GM23338 (cell line): ENCODE measurements around the gene DPYSL3. TPM values are rescaled to one million over a fixed set of nuclear protein-coding genes. Genes with fewer than 3 reads are reported as not detected.
A peak's percentile ranks its signal among the peaks of the same experiment; 100 is the strongest.

ENCODE experiments used
- ATAC-seq: fragments of 200-7000 bp; cut with Tn5 transposase; 3 replicates; pipeline ENCODE4 v1.9.1; 2020
- DNase-seq: peaks from one replicate; pipeline ENCODE4 v3.0.0-alpha.2; 2015; ENCODE audit warnings: low spot score
- H2AFZ ChIP-seq: fragments of 200-600 bp; sonication (generic); 2 replicates; pipeline ENCODE4 v1.8.0; 2016; ENCODE audit warnings: antibody characterized with exemption, mild to moderate bottlenecking, moderate library complexity
- H3F3A ChIP-seq: fragments of 200-600 bp; sonication (generic); replicated peaks from 2 replicates; pipeline ENCODE4 v1.8.0; 2017; ENCODE audit warnings: antibody characterized with exemption, mixed run types, low read depth
- H3K27ac ChIP-seq: fragments of 200-600 bp; sonication (generic); 2 replicates; pipeline ENCODE4 v1.6.1; 2016; ENCODE audit warnings: low read depth
- H3K27me3 ChIP-seq: fragments of 200-600 bp; sonication (generic); 2 replicates; pipeline ENCODE4 v1.8.0; 2016; ENCODE audit warnings: mild to moderate bottlenecking, mixed run types, moderate library complexity; ENCODE audit not compliant: insufficient read depth
- H3K36me3 ChIP-seq: fragments of 200-600 bp; sonication (generic); 2 replicates; pipeline ENCODE4 v1.8.0; 2016; ENCODE audit warnings: mild to moderate bottlenecking; ENCODE audit not compliant: insufficient read depth
- H3K4me1 ChIP-seq: fragments of 200-600 bp; sonication (generic); 2 replicates; pipeline ENCODE4 v1.8.0; 2016; ENCODE audit warnings: mild to moderate bottlenecking, moderate library complexity; ENCODE audit not compliant: insufficient read depth
- H3K4me2 ChIP-seq: fragments of 200-600 bp; sonication (generic); 2 replicates; pipeline ENCODE4 v1.7.1; 2017; ENCODE audit warnings: mixed run types
- H3K4me3 ChIP-seq: fragments of 200-600 bp; sonication (generic); 2 replicates; pipeline ENCODE4 v1.6.1; 2016; ENCODE audit warnings: mixed run types
- H3K79me2 ChIP-seq: fragments of 200-600 bp; sonication (generic); replicated peaks from 2 replicates; pipeline ENCODE4 v1.8.0; 2017; ENCODE audit warnings: mild to moderate bottlenecking; ENCODE audit not compliant: insufficient read depth
- H3K9me2 ChIP-seq: fragments of 200-600 bp; sonication (generic); 2 replicates; pipeline ENCODE4 v1.8.0; 2017; ENCODE audit not compliant: insufficient read depth
- H4K20me1 ChIP-seq: fragments of 200-600 bp; sonication (generic); replicated peaks from 2 replicates; pipeline ENCODE4 v1.8.0; 2017; ENCODE audit warnings: mild to moderate bottlenecking; ENCODE audit not compliant: insufficient read depth
- H3K27ac Mint-ChIP-seq: 2 replicates; pipeline ENCODE4 v1.8.0; 2020; ENCODE audit warnings: inconsistent platforms, mild to moderate bottlenecking, moderate library complexity, mixed read lengths
- H3K27me3 Mint-ChIP-seq: 3 replicates; pipeline ENCODE4 v1.8.0; 2022; ENCODE audit warnings: low read depth, mild to moderate bottlenecking, moderate library complexity, mixed read lengths, inconsistent platforms; ENCODE audit not compliant: insufficient read depth, poor library complexity
- H3K36me3 Mint-ChIP-seq: 3 replicates; pipeline ENCODE4 v1.8.0; 2021; ENCODE audit warnings: low read depth, mild to moderate bottlenecking, inconsistent platforms, moderate library complexity, mixed read lengths
- H3K4me1 Mint-ChIP-seq: 3 replicates; pipeline ENCODE4 v1.8.0; 2020; ENCODE audit warnings: mild to moderate bottlenecking, inconsistent platforms, mixed read lengths
- H3K4me3 Mint-ChIP-seq: 3 replicates; pipeline ENCODE4 v1.8.0; 2021; ENCODE audit warnings: moderate library complexity, mild to moderate bottlenecking, inconsistent platforms, mixed read lengths
- H3K9me3 Mint-ChIP-seq: 3 replicates; pipeline ENCODE4 v1.8.0; 2020; ENCODE audit warnings: moderate library complexity, mild to moderate bottlenecking, inconsistent platforms, mixed read lengths
- CTCF ChIP-seq, 2 experiments: fragments of 200-600 bp in 1 of 2; sonication (generic) in 1 of 2; conservative IDR thresholded peaks; 2 replicates each; pipeline versions ENCODE4 v1.5.1 to v1.6.1; 2016 to 2017; ENCODE audit warnings: antibody characterized with exemption in 2 of 2, low read depth in 2 of 2, mild to moderate bottlenecking in 2 of 2, moderate library complexity in 1 of 2
- EZH2 ChIP-seq: fragments of 200-600 bp; sonication (generic); IDR thresholded peaks from one replicate; pipeline ENCODE4 v1.8.0; 2017; ENCODE audit warnings: antibody characterized with exemption, mild to moderate bottlenecking, low read depth; ENCODE audit not compliant: unreplicated experiment
- EZH2phosphoT487 ChIP-seq: fragments of 200-600 bp; sonication (generic); IDR thresholded peaks from one replicate; pipeline ENCODE4 v1.8.1; 2018; ENCODE audit warnings: antibody characterized with exemption; ENCODE audit not compliant: unreplicated experiment
- JUNB ChIP-seq: IDR thresholded peaks from one replicate; pipeline ENCODE4 v1.6.1; 2016; ENCODE audit warnings: antibody characterized with exemption; ENCODE audit not compliant: unreplicated experiment
- POLR2AphosphoS5 ChIP-seq: IDR thresholded peaks from 2 replicates; pipeline ENCODE4 v1.6.1; 2016; ENCODE audit warnings: antibody characterized with exemption, low read depth
- ZNF331 ChIP-seq: fragments of 250-450 bp; sonication (Bioruptor Pico); IDR thresholded peaks from 2 replicates; pipeline ENCODE4 v1.5.0; 2020; ENCODE audit warnings: low read depth, mild to moderate bottlenecking, moderate library complexity
- polyA plus RNA-seq: library from polyadenylated mRNA; unstranded; fragments of >200 nt; fragmentation: Nextera tagmentation; extraction: Ambion mirVana; gene quantifications from 2 replicates; pipeline ENCODE4 v1.2.1, GENCODE V29; 2016
- total RNA-seq: library from RNA; depleted of rRNA; stranded (reverse); fragments of >200 nt; shearing (Covaris generic); gene quantifications from 2 replicates; pipeline ENCODE4 v1.2.3, GENCODE V29; 2014

Gene DPYSL3
- total and polyA plus RNA-seq, 2 experiments from 2014 or later = 97.6 to 455 TPM

DNA sequence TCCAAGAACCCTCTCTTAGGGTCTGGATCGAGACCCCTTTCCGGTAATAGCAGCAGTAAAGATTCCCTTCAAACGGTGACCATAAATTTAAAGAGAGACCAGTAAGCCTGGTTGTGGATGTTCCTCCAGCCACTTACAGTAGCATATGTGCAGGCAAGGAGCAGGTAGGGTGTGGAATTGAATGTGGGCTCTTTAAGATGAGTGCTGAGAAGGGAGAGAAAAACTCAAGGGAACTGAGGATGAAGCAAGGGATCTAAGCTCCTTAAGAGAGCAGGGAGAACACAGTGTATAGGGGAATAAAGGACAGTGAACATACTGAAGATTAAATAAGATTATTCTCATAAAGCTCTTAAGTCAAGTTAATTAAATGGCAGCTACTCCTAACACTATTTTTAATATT is 51.3 kb downstream of the DPYSL3 start (continued):
- TF ChIP-seq CTCF (conservative IDR thresholded peaks at IDR 0.05; ENCODE audit: low read depth in 2 of 2) = no peak
- no peak for TF ChIP-seq POLR2AphosphoS5
- no peak for TF ChIP-seq ZNF331 (CRISPR knock-in tag)
- no peak for TF ChIP-seq EZH2

DNA sequence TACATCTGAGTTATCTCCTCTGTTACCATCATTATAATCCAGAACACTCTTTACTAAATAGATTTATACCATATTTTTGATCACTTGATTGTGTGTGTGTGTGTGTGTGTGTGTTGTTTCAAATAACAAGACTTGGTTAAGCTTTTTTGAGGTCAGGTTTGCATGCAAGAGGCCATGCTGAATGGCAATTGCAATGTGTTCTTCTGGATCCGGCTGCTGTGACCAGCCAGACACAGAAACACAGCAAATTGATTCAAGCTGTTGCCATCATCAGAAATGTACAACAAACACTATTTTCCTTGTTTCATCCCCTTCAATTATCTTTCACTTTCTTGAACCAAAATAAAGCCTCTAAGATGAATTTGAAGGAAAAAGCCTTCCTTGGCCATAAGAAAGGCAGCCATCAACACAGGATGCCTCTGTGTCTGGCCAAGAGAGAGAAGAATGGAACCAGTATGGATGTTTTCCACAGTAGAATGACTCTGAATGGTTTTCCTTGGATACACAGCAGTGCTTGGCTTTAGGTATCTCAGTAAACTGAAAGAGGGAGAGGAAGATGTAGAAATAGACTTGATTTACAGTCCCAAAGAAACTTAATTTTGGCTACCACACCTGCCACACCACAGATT is 53.9 kb downstream of the DPYSL3 start:
- ATAC-seq (no peak), DNase-seq (no peak)
- Mint-ChIP-seq H3K9me3 (peaks cover 5% of the 10 kb centered on the region; the same call in 2 of the 3 replicates), H3K4me3 (peak overlapping the region; percentile 94; the same call in 1 of the 3 replicates), H3K4me1 (peaks cover 53% of the 10 kb centered on the region), H3K36me3 (peaks cover 26% of the 10 kb centered on the region), H3K27me3 (peaks cover 10% of the 10 kb centered on the region), H3K27ac (peak overlapping the region; percentile 22; the same call in 1 of the 2 replicates)
- H3K4me3 ChIP-seq = peak overlapping the region; percentile 83
- H4K20me1 ChIP-seq = no peaks in the 10 kb centered on the region
- peaks cover 37% of the 10 kb centered on the region for H3F3A ChIP-seq
- no peaks in the 10 kb centered on the region for H3K36me3 ChIP-seq
- peaks cover 44% of the 10 kb centered on the region for H3K4me1 ChIP-seq
- H2AFZ ChIP-seq = no peak overlapping the region
- H3K9me2 ChIP-seq = peaks cover 6% of the 10 kb centered on the region; the same call in 1 of the 2 replicates
- H3K4me2 ChIP-seq = peak overlapping the region; percentile 85
- H3K79me2 ChIP-seq = peaks cover 77% of the 10 kb centered on the region
- no peaks in the 10 kb centered on the region for H3K27me3 ChIP-seq
- peak overlapping the region; percentile 87 for H3K27ac ChIP-seq
- TF ChIP-seq CTCF (conservative IDR thresholded peaks at IDR 0.05; ENCODE audit: low read depth in 2 of 2) = no peak
- TF ChIP-seq JUNB = no peak

DNA sequence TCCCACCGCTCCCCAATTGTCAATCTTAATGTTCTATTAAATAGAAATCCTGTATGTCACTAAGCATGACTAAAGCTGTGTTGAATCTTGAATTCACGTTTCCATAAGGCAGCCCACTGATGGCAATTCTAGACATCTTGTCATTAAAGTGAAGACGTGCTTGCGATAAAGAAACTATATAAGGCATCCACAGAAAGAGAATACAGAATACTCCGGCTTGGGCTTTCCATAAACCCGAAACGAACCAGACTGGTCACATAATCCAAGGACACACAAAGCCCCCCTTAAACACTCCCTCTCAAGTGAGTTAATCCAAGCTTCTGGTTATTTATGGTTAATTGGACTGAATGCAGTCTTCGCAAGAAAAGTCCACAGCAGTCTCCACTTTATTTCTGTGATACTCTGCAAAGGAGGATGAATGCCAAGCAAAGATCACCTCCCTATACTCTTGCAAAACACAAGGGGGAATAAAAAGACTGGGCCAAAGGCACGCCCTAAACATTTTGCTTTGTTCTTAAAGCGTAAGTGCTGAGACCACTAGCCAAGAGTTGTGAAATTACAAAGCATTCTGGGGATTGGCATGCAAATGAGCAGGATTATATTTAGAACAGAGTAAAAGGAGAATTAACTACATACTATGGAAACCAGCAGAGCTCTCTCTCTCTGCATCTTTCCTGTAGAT is 54.7 kb downstream of the DPYSL3 start:
- H3K4me2 ChIP-seq = peak overlapping the region; percentile 85
- ATAC-seq (no peak), DNase-seq (peak; percentile 67)
- peak overlapping the region; percentile 83 for H3K4me3 ChIP-seq
- Mint-ChIP-seq H3K4me3 (peak overlapping the region; percentile 94), H3K27me3 (peaks cover 10% of the 10 kb centered on the region), H3K4me1 (peaks cover 60% of the 10 kb centered on the region), H3K36me3 (peaks cover 19% of the 10 kb centered on the region), H3K27ac (0 out of 2 replicates have a peak overlapping the region, but pooled peaks have one; percentile 22), H3K9me3 (no peaks in the 10 kb centered on the region; the same call in 2 of the 3 replicates)
- H3K79me2 ChIP-seq = peaks cover 78% of the 10 kb centered on the region
- no peaks in the 10 kb centered on the region for H3K36me3 ChIP-seq
- TF ChIP-seq EZH2phosphoT487 (no peak), POLR2AphosphoS5 (peak; percentile 52)
- H3K27me3 ChIP-seq = no peaks in the 10 kb centered on the region
- peaks cover 52% of the 10 kb centered on the region for H3K4me1 ChIP-seq
- H4K20me1 ChIP-seq = peaks cover 3% of the 10 kb centered on the region; the same call in 1 of the 2 replicates
- H3K27ac ChIP-seq = peak overlapping the region; percentile 96
- peaks cover 6% of the 10 kb centered on the region; the same call in 1 of the 2 replicates for H3K9me2 ChIP-seq
- no peak overlapping the region for H2AFZ ChIP-seq
- H3F3A ChIP-seq = peaks cover 37% of the 10 kb centered on the region
